Epithelial cell of prostate (primary cell): ENCODE measurements around the gene CCDC194.
A peak's percentile ranks its signal among the peaks of the same experiment; 100 is the strongest.

ENCODE experiments used
- DNase-seq: peaks from one replicate; pipeline ENCODE4 v3.0.0-alpha.2; 2011; ENCODE audit warnings: low read depth, low spot score
- H3K27ac ChIP-seq: fragments of 450-650 bp; 2 replicates; pipeline ENCODE4 v1.5.1; 2017; ENCODE audit warnings: mild to moderate bottlenecking

CCDC194 gene

GRCh38 chr19:17406046-17406886, 12.3 kb upstream of the CCDC194 start:
- H3K27ac ChIP-seq = no peak overlapping the region
- DNase-seq = no peak

- peak; percentile 49 for DNase-seq
- no peak within 1 kb of the TSS for H3K27ac ChIP-seq
These were observed 11.5 kb upstream of the CCDC194 start, which contains the start of gene BST2 for GRCh38 chr19:17405250-17406045. Gene BST2, minus strand, starts transcription at chr19:17405630. Its CDS starts 55 bp downstream, at chr19:17405575.

GRCh38 chr19:17404621-17405249, 10.7 kb upstream of the CCDC194 start:
- no peak for DNase-seq
- H3K27ac ChIP-seq = no peak overlapping the region

DNA sequence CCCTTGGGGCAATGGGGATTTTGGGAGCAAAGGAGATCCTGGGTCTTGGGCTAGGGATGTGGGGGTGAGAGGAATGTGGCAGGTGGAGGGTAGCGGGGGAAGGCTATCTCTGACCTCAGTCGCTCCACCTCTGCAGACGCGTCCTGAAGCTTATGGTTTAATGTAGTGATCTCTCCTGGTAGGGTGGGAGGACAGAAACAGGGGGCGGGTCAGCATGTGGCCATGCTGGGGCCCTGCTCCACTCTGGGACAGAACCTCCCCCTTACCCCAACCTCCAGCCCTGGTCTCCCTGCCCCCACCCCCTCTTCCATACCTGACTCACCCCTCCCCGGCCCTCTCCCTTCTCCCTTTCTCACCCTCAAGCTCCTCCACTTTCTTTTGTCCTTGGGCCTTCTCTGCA, 10.0 kb upstream of the CCDC194 start:
- H3K27ac ChIP-seq = no peak overlapping the region

DNA sequence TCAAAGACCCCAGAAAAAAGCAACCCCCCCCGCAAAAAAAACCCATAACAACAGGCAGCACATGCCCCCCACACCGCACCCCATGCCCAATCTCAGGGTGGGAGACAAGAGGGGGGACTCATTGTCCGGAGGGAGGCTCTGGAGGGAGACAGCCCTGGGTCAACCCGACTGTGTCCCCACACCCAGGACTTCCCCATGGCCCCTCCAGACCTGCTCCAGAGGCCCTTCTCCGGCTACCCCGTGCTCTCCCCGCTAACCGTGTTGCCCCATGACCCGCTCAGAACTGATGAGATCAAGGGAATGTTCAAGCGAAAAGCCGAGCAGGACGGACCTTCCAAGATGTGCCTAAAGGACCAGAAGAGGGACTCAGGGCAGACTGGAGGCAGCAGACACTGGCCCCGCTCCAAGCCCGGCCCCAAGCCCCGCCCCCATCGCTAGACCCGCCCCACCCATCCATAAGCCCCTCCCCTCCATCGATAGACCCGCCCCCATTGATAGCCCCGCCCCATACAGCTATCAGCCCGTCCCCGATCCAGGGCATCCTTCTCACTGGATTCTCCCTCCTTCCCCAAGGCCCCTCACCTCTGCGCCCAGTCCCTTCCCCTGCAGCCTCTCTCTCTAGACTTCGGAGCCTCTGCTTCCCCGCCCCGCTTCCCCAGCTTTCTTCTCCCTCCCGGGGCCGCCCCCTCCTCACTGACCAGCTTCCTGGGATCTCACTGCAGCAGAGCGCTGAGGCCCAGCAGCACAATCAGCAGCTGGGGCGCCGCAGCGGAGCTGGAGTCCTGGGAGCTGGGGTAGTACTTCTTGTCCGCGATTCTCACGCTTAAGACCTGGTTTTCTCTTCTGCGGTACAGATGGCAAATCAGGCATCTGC, 9.2 kb upstream of the CCDC194 start:
- H3K27ac ChIP-seq = no peak overlapping the region
- no peak for DNase-seq

More for the DNA sequence above, 10.0 kb upstream of the CCDC194 start:
- DNase-seq = no peak

GRCh38 chr19:17401628-17402027, 7.6 kb upstream of the CCDC194 start:
- no peak overlapping the region for H3K27ac ChIP-seq
- DNase-seq = no peak

- no peak for DNase-seq
- H3K27ac ChIP-seq = no peak overlapping the region
These were observed 5.0 kb upstream of the CCDC194 start for GRCh38 chr19:17398902-17399527.

DNA sequence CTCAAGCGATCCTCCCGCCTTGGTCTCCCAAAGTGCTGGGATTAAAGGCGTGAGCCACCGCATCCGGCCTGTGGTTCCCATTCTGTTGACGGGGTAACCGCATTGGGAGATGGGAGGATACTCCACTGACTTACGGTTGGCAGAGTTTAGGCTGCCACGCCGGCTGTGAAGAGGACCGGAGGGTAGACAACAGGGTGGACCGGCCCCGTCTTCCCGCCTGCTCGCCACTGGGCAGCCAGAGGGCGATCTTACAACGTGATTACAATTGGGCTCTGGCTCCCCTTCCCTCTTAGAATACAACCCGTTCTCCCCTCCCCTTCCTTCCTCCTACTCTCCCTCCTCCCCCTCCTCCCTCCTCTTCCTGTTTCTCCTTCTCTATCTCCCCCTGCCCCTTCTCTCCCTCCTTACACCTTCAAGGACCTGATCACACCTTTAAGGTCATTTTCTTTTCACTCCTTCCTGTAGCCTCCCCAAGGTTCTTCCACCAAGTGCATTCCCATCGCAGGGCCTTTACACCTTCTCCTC, 957 bp upstream of the CCDC194 start:
- H3K27ac ChIP-seq = no peak overlapping the region
- no peak for DNase-seq

- no peak for DNase-seq
- no peak overlapping the region for H3K27ac ChIP-seq
These were observed 994 bp downstream of the CCDC194 start for GRCh38 chr19:17393002-17393401.

- no peak overlapping the region for H3K27ac ChIP-seq
- DNase-seq = no peak
These were observed 2.4 kb downstream of the CCDC194 start for GRCh38 chr19:17391371-17392151.

DNA sequence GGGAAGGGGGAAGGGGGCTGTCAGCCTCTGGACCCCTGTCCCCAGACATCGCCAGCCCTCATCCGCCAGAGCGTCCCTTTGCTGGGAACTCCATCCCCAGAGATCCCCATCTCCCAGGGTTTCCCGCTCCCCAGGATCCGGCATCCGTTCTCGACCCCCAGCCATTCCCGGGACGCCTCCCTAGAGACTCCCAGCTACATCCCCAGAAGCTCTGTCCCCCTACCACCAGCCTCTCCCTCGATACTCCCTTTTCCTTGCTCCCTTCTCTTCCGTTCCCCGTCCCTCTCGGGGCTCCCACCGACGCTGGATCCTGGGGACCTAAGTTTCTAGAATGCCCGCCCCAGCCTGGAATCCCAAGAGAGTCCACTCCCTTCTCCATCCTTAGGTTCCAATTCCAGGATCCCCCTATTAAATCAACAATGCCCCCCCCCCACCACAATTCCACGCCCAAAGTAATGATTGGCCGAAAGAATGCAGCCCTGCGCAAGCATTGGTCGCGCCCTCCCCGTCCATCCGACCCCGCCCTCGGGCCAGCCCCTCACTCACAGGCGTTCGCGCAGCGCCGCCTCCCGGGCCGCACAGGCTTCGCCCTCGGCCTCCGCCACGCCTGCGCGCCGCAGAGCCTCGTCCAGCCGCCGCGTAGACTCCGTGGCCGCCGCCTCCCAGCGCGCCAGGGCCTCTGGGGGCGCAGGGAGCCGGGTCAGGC, 3.2 kb downstream of the CCDC194 start:
- no peak overlapping the region for H3K27ac ChIP-seq
- peak; percentile 18 for DNase-seq

DNA sequence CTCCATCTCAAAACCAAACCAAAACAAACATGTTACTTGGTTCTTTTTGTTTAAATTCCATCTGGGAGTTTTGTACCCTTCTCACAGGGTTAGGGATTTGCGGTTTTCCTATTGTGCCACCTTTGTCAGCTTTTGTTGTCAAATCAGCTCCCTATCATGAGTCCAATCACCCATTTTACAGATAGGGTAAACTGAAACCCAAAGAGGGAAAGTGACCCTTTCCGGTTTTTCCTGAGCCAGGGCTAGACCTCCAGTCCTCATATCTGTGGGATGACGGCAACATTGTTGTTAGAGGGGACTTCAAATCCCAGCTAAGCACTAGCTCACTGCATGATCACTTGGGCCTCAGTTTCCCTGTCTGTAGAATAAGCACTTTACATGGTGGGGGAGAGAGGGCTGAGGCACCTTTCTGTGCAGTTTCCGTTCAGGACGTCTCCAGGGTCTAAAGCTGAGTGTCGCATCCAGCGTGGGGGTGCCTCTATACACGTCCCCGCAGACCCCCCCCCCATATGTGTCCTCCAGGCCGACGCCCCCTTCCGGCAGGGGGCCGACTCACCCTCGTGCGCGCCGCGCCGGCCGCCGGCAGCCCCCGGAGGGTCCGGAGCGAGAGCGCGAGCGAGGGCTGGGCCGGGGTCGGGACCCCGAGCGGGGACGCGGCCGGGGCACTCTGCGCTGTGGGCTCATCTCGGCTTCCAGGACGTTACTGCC, 3.9 kb downstream of the CCDC194 start:
- no peak for DNase-seq
- H3K27ac ChIP-seq = no peak overlapping the region

GRCh38 chr19:17389288-17389687, 4.7 kb downstream of the CCDC194 start:
- no peak overlapping the region for H3K27ac ChIP-seq
- DNase-seq = no peak

DNA sequence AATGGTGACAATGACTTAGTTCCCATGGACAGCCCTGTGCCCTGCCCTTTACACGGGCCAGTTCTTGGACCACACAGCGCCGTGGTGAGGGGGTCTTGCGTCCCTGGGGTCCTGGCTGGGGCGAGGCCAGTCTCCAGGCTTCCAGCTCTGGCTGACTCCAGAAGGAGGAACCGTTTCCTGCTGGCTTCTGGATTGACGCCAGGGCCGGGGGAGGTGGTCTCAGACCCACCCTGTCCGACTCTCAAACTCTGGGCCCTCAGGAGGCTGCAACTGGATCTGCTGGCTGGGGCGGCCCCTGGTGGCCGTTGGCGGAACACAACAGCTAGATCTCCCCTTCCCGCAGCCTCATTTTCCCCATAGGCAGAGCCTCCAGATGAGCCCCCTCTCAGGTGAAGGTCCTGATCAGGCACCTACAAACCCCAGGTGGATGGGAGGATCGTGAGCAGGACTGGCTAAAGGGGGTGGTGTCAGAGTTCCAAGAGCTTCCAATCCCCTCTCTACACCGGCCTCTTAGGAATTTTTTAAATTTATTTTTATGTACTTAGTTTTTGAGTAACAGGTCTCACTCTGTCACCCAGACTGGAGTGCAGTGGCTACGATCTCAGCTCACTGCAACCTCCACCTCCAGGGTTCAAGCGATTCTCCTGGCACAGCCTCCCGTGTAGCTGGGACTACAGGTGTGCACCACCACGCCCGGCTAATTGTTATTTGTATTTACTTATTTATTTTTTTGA, 8.0 kb downstream of the CCDC194 start:
- no peak overlapping the region for H3K27ac ChIP-seq
- no peak for DNase-seq

DNA sequence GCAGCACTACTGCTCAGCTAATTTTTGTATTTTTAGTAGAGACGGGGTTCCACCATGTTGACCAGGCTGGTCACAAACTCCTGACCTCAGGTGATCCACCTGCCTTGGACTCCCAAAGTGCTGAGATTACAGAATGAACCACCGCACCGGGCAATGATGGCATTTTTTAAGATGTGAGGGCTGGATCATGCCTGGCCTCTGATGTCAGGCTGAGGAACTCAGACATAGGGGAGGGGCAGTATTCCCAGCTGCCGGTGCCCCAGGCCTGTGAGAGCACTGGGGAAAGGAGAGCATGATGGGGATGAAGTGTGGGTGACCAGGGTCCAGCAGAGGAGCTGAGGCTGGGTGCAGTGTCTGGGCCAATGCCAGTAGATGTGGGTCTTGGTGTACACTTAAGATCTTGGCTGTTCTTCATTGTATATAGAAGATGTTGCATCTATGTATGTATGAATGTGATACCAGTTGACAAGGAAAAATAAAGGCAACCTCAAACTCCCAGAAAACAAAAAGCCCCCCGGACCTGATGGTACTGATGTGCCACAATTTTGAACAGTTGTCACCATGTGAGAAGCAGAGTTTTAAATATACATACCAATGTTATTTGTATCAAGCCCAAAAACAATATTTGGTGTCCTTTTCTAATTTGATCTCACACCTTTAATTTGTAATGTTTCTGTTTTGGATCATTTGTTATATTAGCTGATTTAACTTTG, 13.4 kb downstream of the CCDC194 start:
- DNase-seq = no peak

GRCh38 chr19:17379221-17379631, 14.8 kb downstream of the CCDC194 start:
- DNase-seq = no peak
- no peak overlapping the region for H3K27ac ChIP-seq

More for the DNA sequence above, 13.4 kb downstream of the CCDC194 start:
- H3K27ac ChIP-seq = no peak overlapping the region
